A549 (cell line): ENCODE data around the gene RSPH4A. TPM values are rescaled to one million over a fixed set of nuclear protein-coding genes. Genes with fewer than 3 reads are reported as not detected.

Experiments
- ATAC-seq, 2 experiments: fragments of 200-7000 bp in 1 of 2; fragments of >200 bp in 1 of 2; cut with Nextera tagmentation in 1 of 2; cut with Tn5 transposase in 1 of 2; 3 replicates each; pipeline versions ENCODE4 v1.8.0 to v1.9.1; 2018 to 2020; ENCODE audit warnings: mild to moderate bottlenecking in 1 of 2, moderate library complexity in 1 of 2
- CTCF ChIA-PET: fragments of 300-600 bp; sonication (Branson Sonifier 250); formaldehyde crosslinking; extraction: SDS; loops from one replicate; lab custom pipeline; 2021; ENCODE audit warnings: antibody characterized with exemption, inconsistent platforms; lab: Yijun Ruan, JAX
- POLR2A ChIA-PET: fragments of 350-600 bp; formaldehyde crosslinking; extraction: SDS; loops from one replicate; lab custom pipeline; 2021; ENCODE audit warnings: antibody characterized with exemption, inconsistent platforms; lab: Yijun Ruan, JAX
- DNase-seq, 2 experiments: peaks; one replicate each; pipeline versions ENCODE4 v3.0.0 to v3.0.0-alpha.2; 2011 to 2016; ENCODE audit warnings: low read depth in 1 of 2, low spot score in 1 of 2
- FAIRE-seq: peaks from 2 replicates; lab custom pipeline; 2011; peaks lifted over from hg19 to GRCh38; lab: Jason Lieb, UNC
- H3K27ac ChIP-seq, 2 experiments: fragments of >200 bp; sonication (Bioruptor Twin); formaldehyde crosslinking; 3 replicates each; pipeline ENCODE4 v1.5.1; 2016 to 2017
- H3K4me1 ChIP-seq: fragments of >200 bp; sonication (Bioruptor Twin); formaldehyde crosslinking; 3 replicates; pipeline ENCODE4 v1.6.1; 2016
- H3K4me2 ChIP-seq: fragments of >200 bp; sonication (Bioruptor Twin); formaldehyde crosslinking; 3 replicates; pipeline ENCODE4 v1.6.1; 2016
- H3K4me3 ChIP-seq: fragments of >200 bp; sonication (Bioruptor Twin); formaldehyde crosslinking; 3 replicates; pipeline ENCODE4 v1.5.1; 2016
- H3K9me3 ChIP-seq: fragments of >200 bp; sonication (Bioruptor Twin); formaldehyde crosslinking; 3 replicates; pipeline ENCODE4 v1.6.1; 2016
- CBX2 ChIP-seq: fragments of 200-600 bp; sonication (generic); IDR thresholded peaks from 2 replicates; pipeline ENCODE4 v1.6.1; 2016; ENCODE audit warnings: low read depth, mild to moderate bottlenecking, borderline replicate concordance
- CBX8 ChIP-seq: fragments of 200-600 bp; sonication (generic); IDR thresholded peaks from 2 replicates; pipeline ENCODE4 v1.6.1; 2016
- CEBPB ChIP-seq, 2 experiments: fragments of >200 bp in 1 of 2; sonication (Bioruptor Twin) in 1 of 2; formaldehyde crosslinking in 1 of 2; IDR thresholded peaks; 2 replicates each; pipeline ENCODE4 v1.6.1; 2012 to 2016
- CHD2 ChIP-seq: fragments of 150-350 bp; IDR thresholded peaks from 2 replicates; pipeline ENCODE4 v1.6.1; 2014; ENCODE audit warnings: low read length; ENCODE audit not compliant: partially characterized antibody
- CHD4 ChIP-seq: fragments of 200-600 bp; sonication (generic); IDR thresholded peaks from 2 replicates; pipeline ENCODE4 v1.6.1; 2016; ENCODE audit warnings: antibody characterized with exemption, mild to moderate bottlenecking, borderline replicate concordance
- EHF ChIP-seq: fragments of 250-450 bp; sonication (Bioruptor Pico); IDR thresholded peaks from 2 replicates; pipeline ENCODE4 v1.5.0; 2020; ENCODE audit warnings: mild to moderate bottlenecking
- EP300 ChIP-seq, 2 experiments: fragments of >200 bp; sonication (Bioruptor Twin); formaldehyde crosslinking; IDR thresholded peaks; 2 replicates in 1 of 2; 3 replicates in 1 of 2; pipeline ENCODE4 v1.6.1; 2016 to 2017
- FOSL2 ChIP-seq, 2 experiments: fragments of 450-650 bp in 1 of 2; fragments of >200 bp in 1 of 2; sonication (Bioruptor Twin) in 1 of 2; formaldehyde crosslinking; IDR thresholded peaks; 2 replicates each; pipeline versions ENCODE4 v1.5.0 to v1.6.1; 2016 to 2020; ENCODE audit warnings: mild to moderate bottlenecking in 1 of 2, moderate library complexity in 1 of 2
- FOXS1 ChIP-seq: fragments of 250-450 bp; sonication (Bioruptor Pico); IDR thresholded peaks from 2 replicates; pipeline ENCODE4 v1.5.0; 2020; ENCODE audit warnings: mild to moderate bottlenecking, moderate library complexity
- HDAC2 ChIP-seq: fragments of 200-600 bp; sonication (generic); IDR thresholded peaks from 2 replicates; pipeline ENCODE4 v1.6.1; 2016
- HOXA7 ChIP-seq: fragments of 250-450 bp; sonication (Bioruptor Pico); IDR thresholded peaks from 2 replicates; pipeline ENCODE4 v1.5.0; 2020; ENCODE audit warnings: mild to moderate bottlenecking, moderate library complexity
- HOXB5 ChIP-seq: fragments of 250-450 bp; sonication (Bioruptor Pico); IDR thresholded peaks from 2 replicates; pipeline ENCODE4 v1.5.0; 2020; ENCODE audit warnings: mild to moderate bottlenecking, moderate library complexity
- NPAS2 ChIP-seq: fragments of 250-450 bp; sonication (Bioruptor Pico); IDR thresholded peaks from 2 replicates; pipeline ENCODE4 v1.8.0; 2022; ENCODE audit warnings: mild to moderate bottlenecking, moderate library complexity, borderline replicate concordance
- NR3C1 ChIP-seq: fragments of >200 bp; sonication (Bioruptor Twin); formaldehyde crosslinking; IDR thresholded peaks from 3 replicates; pipeline ENCODE4 v1.6.1; 2017
- PBX3 ChIP-seq: IDR thresholded peaks from 2 replicates; pipeline ENCODE4 v1.6.1; 2012
- POLR2A ChIP-seq: IDR thresholded peaks from 2 replicates; pipeline ENCODE4 v1.6.1; 2012; ENCODE audit warnings: mild to moderate bottlenecking, low read length
- POLR2AphosphoS2 ChIP-seq: conservative IDR thresholded peaks from 2 replicates; pipeline ENCODE4 v1.6.1; 2012; ENCODE audit warnings: low read length, improper control_type of control experiment, inconsistent platforms
- RAD21 ChIP-seq, 2 experiments: fragments of >200 bp in 1 of 2; sonication (Bioruptor Twin) in 1 of 2; formaldehyde crosslinking in 1 of 2; IDR thresholded peaks in 1 of 2; conservative IDR thresholded peaks in 1 of 2; 2 replicates in 1 of 2; 3 replicates in 1 of 2; pipeline ENCODE4 v1.6.1; 2012 to 2018; ENCODE audit warnings: inconsistent platforms in 1 of 2
- RARB ChIP-seq: fragments of 250-450 bp; sonication (Bioruptor Pico); IDR thresholded peaks from 2 replicates; pipeline ENCODE4 v1.8.0; 2021; ENCODE audit warnings: mild to moderate bottlenecking, moderate library complexity
- REST ChIP-seq: fragments of 200-600 bp; sonication (generic); IDR thresholded peaks from 2 replicates; pipeline ENCODE4 v1.6.1; 2016; ENCODE audit warnings: antibody characterized with exemption, mild to moderate bottlenecking, moderate library complexity
- SREBF2 ChIP-seq: fragments of 450-650 bp; IDR thresholded peaks from 2 replicates; pipeline ENCODE4 v1.6.1; 2014; ENCODE audit warnings: mild to moderate bottlenecking, moderate library complexity
- ZC3H11A ChIP-seq: fragments of 450-650 bp; IDR thresholded peaks from 2 replicates; pipeline ENCODE4 v1.6.1; 2014; ENCODE audit warnings: antibody characterized with exemption, mild to moderate bottlenecking
- ZSCAN20 ChIP-seq: fragments of 250-450 bp; sonication (Bioruptor Pico); IDR thresholded peaks from 2 replicates; pipeline ENCODE4 v1.8.0; 2022; ENCODE audit warnings: mild to moderate bottlenecking, moderate library complexity
- WGBS: methylation state at CpG from one replicate; pipeline ENCODE4 v1.1.6; 2017; ENCODE audit errors: missing lambda C conversion rate; 5-methylcytosine and 5-hydroxymethylcytosine counted together
- polyA plus RNA-seq, 4 experiments: library from polyadenylated mRNA; depleted of rRNA in 3 of 4; stranded (reverse); fragments of >200 nt; fragmentation: RNase III in 1 of 4; extraction: RNeasy Plus Mini Kit Qiagen cat#74134 plus additional on column Dnase treatment in 1 of 4; gene quantifications; 2 replicates in 3 of 4; 3 replicates in 1 of 4; pipeline ENCODE4 v1.2.3, GENCODE V29; 2011 to 2017
- TF ChIP-seq, protein P1 (sequence below): IDR thresholded peaks from 2 replicates; pipeline ENCODE4 v1.6.1; 2012

Gene RSPH4A
- polyA plus RNA-seq, 2 of the 4 experiments (the other 2 are of a cell fraction): 0.13 to 0.28 TPM

GRCh38 chr6:116570856-116571682 lies 45.2 kb upstream of the RSPH4A start, which contains the start of gene RWDD1 (continued):
- no peak for TF ChIP-seq REST
- TF ChIP-seq EP300 (IDR thresholded peaks at IDR 0.05): no peak
- no peak for TF ChIP-seq NPAS2 (CRISPR knock-in tag)
- TF ChIP-seq HDAC2: no peak
- TF ChIP-seq, all 56 proteins: peak for 9

- peak overlapping the region; percentile 89 for H3K4me3 ChIP-seq
- POLR2A ChIA-PET: interaction anchor here (0.6 to 2.0 kb wide), 11 partner anchors 9 to 317 kb away, joined by 3 to 12 read pairs (median 4); partner anchors contain the start of genes CALHM4, KPNA5, RSPH4A and TSPYL1
- ATAC-seq: no peak
- H3K27ac ChIP-seq: peak overlapping the region; percentile 82 to 96
- H3K4me1 ChIP-seq: peaks cover 19% of the 10 kb centered on the region; the same call in 2 of the 3 replicates
- no peak for FAIRE-seq
- DNase-seq: no peak
- WGBS: 1% methylated on average over 9 of the region's 12 CpGs
- no peak for TF ChIP-seq POLR2AphosphoS2
- no peak for TF ChIP-seq CHD4
- no peak for TF ChIP-seq ZC3H11A
- no peak for TF ChIP-seq FOSL2 (IDR thresholded peaks at IDR 0.05)
- TF ChIP-seq FOSL2 (CRISPR knock-in tag; IDR thresholded peaks at IDR 0.05): no peak
- TF ChIP-seq CBX8: no peak
- no peak for TF ChIP-seq PBX3
- TF ChIP-seq, protein P1, sequence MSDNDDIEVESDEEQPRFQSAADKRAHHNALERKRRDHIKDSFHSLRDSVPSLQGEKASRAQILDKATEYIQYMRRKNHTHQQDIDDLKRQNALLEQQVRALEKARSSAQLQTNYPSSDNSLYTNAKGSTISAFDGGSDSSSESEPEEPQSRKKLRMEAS: no peak
- no peak for TF ChIP-seq REST
- TF ChIP-seq POLR2A: no peak
- TF ChIP-seq HOXA7 (CRISPR knock-in tag): no peak
- TF ChIP-seq, all 56 proteins: peak for 0
- Histone ChIP-seq H3K9me3 (no peaks in the 10 kb centered on the region), H3K4me2 (peak overlapping the region; percentile 93)
- CTCF ChIA-PET: interaction anchor here (0.8 to 2.4 kb wide), 11 partner anchors 9 to 304 kb away, joined by 3 to 16 read pairs (median 3); partner anchors contain the start of genes RSPH4A and TSPYL1
Observed at GRCh38 chr6:116571683-116572000, 44.6 kb upstream of the RSPH4A start.

DNA sequence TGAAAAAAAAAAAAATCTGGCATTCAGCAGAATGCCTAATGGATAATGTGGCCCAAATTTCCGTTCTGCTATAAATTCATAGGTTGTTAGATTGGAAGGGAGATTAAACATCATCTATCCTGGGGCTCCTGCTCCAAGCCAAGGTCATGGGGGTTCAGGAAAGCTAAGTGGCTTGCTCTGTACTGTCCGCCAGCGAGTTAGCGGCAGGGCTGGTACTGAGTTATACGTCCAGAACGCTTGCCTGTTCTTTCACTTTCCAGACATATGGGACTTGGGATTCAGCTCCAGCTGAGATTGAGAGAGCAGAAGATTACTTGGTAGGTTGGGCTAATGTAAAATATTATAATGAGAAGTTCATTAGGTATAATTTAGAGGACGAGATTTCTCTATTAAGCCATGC lies 44.1 kb upstream of the RSPH4A start:
- peaks cover 19% of the 10 kb centered on the region; the same call in 2 of the 3 replicates for H3K4me1 ChIP-seq
- H3K9me3 ChIP-seq: no peaks in the 10 kb centered on the region
- peak in 1 of 2 experiments; percentile 18 for DNase-seq
- H3K4me2 ChIP-seq: peak overlapping the region; percentile 93
- ChIA-PET POLR2A (interaction anchor here (0.9 kb wide), 1 partner anchor 18 kb away, joined by 4 read pairs; the partner anchor contains the start of gene CALHM4), CTCF (interaction anchor here (0.8 to 1.4 kb wide), 3 partner anchors 14 to 74 kb away, joined by 3 read pairs; partner anchors contain the start of gene RSPH4A)
- peak overlapping the region; percentile 89 for H3K4me3 ChIP-seq
- WGBS: 1% methylated on average over 4 of the region's 7 CpGs
- TF ChIP-seq EHF (CRISPR knock-in tag) (no peak), NR3C1 (no peak), RARB (CRISPR knock-in tag) (no peak), RAD21 (conservative IDR thresholded peaks at IDR 0.05 in 1 of 2, IDR thresholded peaks at IDR 0.05 in 1 of 2) (no peak), CEBPB (IDR thresholded peaks at IDR 0.05) (no peak), SREBF2 (no peak), ZSCAN20 (CRISPR knock-in tag) (no peak), CBX2 (no peak), NPAS2 (CRISPR knock-in tag) (no peak), FOXS1 (CRISPR knock-in tag) (no peak), HOXB5 (CRISPR knock-in tag) (no peak), CHD2 (no peak)
- FAIRE-seq: no peak
- peak in 1 of 2 experiments; percentile 20; a peak in 2 of 6 replicates for ATAC-seq
- peak overlapping the region; percentile 82 to 96 for H3K27ac ChIP-seq
